ENCODE measurements around the gene PIP5K1A.
A peak's percentile ranks its signal among the peaks of the same experiment; 100 is the strongest.
"Not testable (repeated sequence)": the region's sequence is repeated elsewhere in the genome, so short reads cannot be mapped to it uniquely, and the experiment has no call there.

The PIP5K1A gene

DNA sequence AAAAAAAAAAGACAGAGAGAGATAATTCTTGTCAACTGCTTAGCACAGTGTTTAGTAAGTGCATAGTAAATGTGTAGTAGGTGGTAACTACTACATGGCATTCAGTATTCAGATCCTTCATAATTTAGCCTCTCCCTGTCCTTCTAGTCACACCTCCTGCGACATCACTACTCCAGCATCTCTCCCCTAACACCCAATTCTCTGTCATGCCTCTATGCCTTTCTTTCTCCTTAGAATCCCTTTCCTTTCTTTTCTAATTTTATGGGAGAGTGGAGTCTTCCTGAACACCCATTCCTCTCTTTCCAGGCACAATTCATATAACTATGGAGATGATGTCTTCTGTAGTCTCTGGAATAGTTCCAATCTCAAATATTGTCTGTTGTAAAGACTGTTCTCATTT is 4.5 kb upstream of the PIP5K1A start:
- Histone ChIP-seq H3K4me2 (no peak overlapping the region), H3K4me3 (IDR thresholded peaks at IDR 0.05; ENCODE audit: insufficient read depth, low read depth, low read length) (no peak overlapping the region), H2AFZ (ENCODE audit: low read depth) (no peak overlapping the region), H4K20me1 (ENCODE audit: insufficient read depth) (no peaks in the 10 kb centered on the region), H3K79me2 (ENCODE audit: insufficient read depth, low read depth) (peaks cover 16% of the 10 kb centered on the region), H3K36me3 (ENCODE audit: insufficient read depth) (no peaks in the 10 kb centered on the region), H3K9ac (no peak overlapping the region), H3K4me1 (ENCODE audit: low read depth, poor library complexity, severe bottlenecking) (peaks cover 28% of the 10 kb centered on the region), H3K27ac (no peak overlapping the region), H3K27me3 (ENCODE audit: insufficient read depth, low read depth) (peaks cover 20% of the 10 kb centered on the region)
- TF ChIP-seq, protein P1, sequence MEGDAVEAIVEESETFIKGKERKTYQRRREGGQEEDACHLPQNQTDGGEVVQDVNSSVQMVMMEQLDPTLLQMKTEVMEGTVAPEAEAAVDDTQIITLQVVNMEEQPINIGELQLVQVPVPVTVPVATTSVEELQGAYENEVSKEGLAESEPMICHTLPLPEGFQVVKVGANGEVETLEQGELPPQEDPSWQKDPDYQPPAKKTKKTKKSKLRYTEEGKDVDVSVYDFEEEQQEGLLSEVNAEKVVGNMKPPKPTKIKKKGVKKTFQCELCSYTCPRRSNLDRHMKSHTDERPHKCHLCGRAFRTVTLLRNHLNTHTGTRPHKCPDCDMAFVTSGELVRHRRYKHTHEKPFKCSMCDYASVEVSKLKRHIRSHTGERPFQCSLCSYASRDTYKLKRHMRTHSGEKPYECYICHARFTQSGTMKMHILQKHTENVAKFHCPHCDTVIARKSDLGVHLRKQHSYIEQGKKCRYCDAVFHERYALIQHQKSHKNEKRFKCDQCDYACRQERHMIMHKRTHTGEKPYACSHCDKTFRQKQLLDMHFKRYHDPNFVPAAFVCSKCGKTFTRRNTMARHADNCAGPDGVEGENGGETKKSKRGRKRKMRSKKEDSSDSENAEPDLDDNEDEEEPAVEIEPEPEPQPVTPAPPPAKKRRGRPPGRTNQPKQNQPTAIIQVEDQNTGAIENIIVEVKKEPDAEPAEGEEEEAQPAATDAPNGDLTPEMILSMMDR (conservative IDR thresholded peaks at IDR 0.05; ENCODE audit: low read depth, low read length), result no peak

DNA sequence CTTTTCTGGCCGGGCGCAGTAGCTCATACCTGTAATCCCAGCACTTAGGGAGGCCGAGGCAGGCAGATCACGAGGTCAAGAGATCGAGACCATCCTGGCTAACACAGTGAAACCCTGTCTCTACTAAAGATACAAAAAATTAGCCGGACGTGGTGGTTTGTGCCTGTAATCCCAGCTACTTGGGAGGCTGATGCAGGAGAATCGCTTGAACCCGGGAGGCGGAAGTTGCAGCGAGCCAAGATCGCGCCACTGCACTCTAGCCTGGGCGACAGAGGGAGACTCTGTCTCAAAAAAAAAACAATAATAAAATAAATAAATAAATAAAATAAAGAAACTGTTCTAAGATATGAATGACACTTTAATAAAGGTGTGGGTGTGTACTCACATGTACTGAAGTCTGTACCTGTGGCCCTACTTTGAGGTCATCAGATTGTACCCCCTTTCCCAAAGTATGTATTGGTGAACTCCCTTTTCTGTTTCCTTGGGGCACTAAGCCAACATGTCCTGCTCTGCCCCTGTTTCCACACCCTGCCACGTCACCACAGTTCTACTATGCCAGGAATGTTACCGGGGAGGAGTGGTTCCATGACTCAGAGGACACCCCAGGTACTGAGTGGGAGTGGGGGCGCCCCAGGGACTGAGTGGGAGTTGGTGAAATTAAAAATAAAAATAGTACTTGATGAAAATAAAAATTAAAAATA is 3.3 kb upstream of the PIP5K1A start:
- not testable (repeated sequence) for H3K4me2 ChIP-seq; H4K20me1 ChIP-seq (ENCODE audit: insufficient read depth); H3K27ac ChIP-seq; H2AFZ ChIP-seq (ENCODE audit: low read depth); H3K36me3 ChIP-seq (ENCODE audit: insufficient read depth); H3K4me3 ChIP-seq (IDR thresholded peaks at IDR 0.05; ENCODE audit: insufficient read depth, low read depth, low read length); H3K9ac ChIP-seq
- Histone ChIP-seq H3K79me2 (ENCODE audit: insufficient read depth, low read depth) (peaks cover 16% of the 10 kb centered on the region), H3K27me3 (ENCODE audit: insufficient read depth, low read depth) (peaks cover 20% of the 10 kb centered on the region), H3K4me1 (ENCODE audit: low read depth, poor library complexity, severe bottlenecking) (peaks cover 28% of the 10 kb centered on the region)

DNA sequence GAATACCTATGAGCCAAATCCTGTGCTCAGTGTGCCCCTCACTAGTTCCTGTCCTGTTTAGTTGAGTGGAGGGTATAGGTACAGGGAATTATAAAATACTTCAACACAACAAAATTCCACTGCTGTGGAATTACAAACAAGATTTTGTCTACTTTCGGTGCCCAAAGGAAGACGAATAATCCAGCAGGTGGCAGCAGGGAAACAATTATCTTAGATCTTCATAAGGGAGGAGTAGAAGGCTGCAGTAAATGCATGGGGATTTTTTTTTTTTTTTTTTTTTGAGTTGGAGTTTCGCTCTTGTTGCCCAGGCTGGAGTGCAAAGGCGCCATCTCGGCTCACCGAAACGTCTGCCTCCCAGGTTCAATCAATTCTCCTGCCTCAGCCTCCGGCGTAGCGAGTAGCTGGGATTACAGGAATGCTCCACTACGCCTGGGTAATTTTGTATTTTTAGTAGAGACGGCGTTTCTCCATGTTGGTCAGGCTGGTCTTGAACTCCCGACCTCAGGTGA is 2.0 kb upstream of the PIP5K1A start:
- H3K4me3 ChIP-seq (IDR thresholded peaks at IDR 0.05; ENCODE audit: insufficient read depth, low read depth, low read length), result peak overlapping the region; percentile 16
- peaks cover 20% of the 10 kb centered on the region for H3K27me3 ChIP-seq (ENCODE audit: insufficient read depth, low read depth)
- H2AFZ ChIP-seq (ENCODE audit: low read depth), result peak overlapping the region; percentile 60
- H3K9ac ChIP-seq, result peak overlapping the region; percentile 2; the same call in 1 of the 2 replicates
- TF ChIP-seq, protein P1 (conservative IDR thresholded peaks at IDR 0.05; ENCODE audit: low read depth, low read length), result peak; percentile 93
- peak overlapping the region; percentile 67 for H3K4me2 ChIP-seq
- H3K4me1 ChIP-seq (ENCODE audit: low read depth, poor library complexity, severe bottlenecking), result peaks cover 34% of the 10 kb centered on the region
- H3K36me3 ChIP-seq (ENCODE audit: insufficient read depth), result no peaks in the 10 kb centered on the region
- H3K79me2 ChIP-seq (ENCODE audit: insufficient read depth, low read depth), result peaks cover 29% of the 10 kb centered on the region
- peak overlapping the region; percentile 2; the same call in 1 of the 2 replicates for H3K27ac ChIP-seq
- H4K20me1 ChIP-seq (ENCODE audit: insufficient read depth), result no peaks in the 10 kb centered on the region

DNA sequence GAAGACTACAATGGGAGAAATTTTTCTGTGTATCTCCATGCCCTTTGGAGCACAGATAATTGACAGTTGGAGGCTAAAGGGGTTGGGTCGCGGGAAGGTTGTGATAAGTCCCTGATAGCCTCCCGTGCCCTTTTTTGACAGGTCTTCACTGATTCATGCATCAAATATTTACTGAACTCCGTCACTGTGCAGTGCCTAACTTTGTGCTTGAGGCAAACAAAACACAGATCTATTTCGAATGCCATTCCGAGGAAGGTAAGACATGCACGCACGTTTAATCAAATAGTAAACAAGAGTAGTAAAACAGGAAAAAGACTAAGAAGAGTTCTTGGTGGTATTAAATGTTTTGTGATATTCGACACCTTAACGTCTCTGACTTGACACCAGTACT is 494 bp upstream of the PIP5K1A start:
- Histone ChIP-seq H4K20me1 (ENCODE audit: insufficient read depth) (no peaks in the 10 kb centered on the region), H3K9ac (no peak overlapping the region), H3K27me3 (ENCODE audit: insufficient read depth, low read depth) (peaks cover 15% of the 10 kb centered on the region), H3K79me2 (ENCODE audit: insufficient read depth, low read depth) (peaks cover 45% of the 10 kb centered on the region), H3K36me3 (ENCODE audit: insufficient read depth) (peaks cover 3% of the 10 kb centered on the region; the same call in 1 of the 2 replicates), H3K4me3 (IDR thresholded peaks at IDR 0.05; ENCODE audit: insufficient read depth, low read depth, low read length) (peak overlapping the region; percentile 100), H3K4me1 (ENCODE audit: low read depth, poor library complexity, severe bottlenecking) (peaks cover 42% of the 10 kb centered on the region), H3K27ac (peak overlapping the region; percentile 69; the same call in 1 of the 2 replicates), H2AFZ (ENCODE audit: low read depth) (peak overlapping the region; percentile 53), H3K4me2 (peak overlapping the region; percentile 75)
- TF ChIP-seq, protein P1 (conservative IDR thresholded peaks at IDR 0.05; ENCODE audit: low read depth, low read length), result no peak
